H9 (cell line): Measurements from ENCODE around the gene DPYSL5. TPM values are rescaled to one million over a fixed set of nuclear protein-coding genes. Genes with fewer than 3 reads are reported as not detected.

Experiments
- DNase-seq: peaks from one replicate; pipeline ENCODE4 v3.0.0-alpha.2; 2017
- H2AFZ ChIP-seq: one replicate; pipeline ENCODE4 v1.6.1; 2013; ENCODE audit warnings: mild to moderate bottlenecking, low read length, control low read depth, moderate library complexity
- H2AK5ac ChIP-seq: 2 replicates; pipeline ENCODE4 v1.6.1; 2013; ENCODE audit warnings: low read length, control low read depth, mixed read lengths; ENCODE audit not compliant: insufficient read length
- H2BK120ac ChIP-seq: one replicate; pipeline ENCODE4 v1.6.1; 2013; ENCODE audit warnings: low read depth, mild to moderate bottlenecking, low read length, control low read depth, inconsistent platforms; ENCODE audit not compliant: poor library complexity, severe bottlenecking
- H2BK12ac ChIP-seq: 2 replicates; pipeline ENCODE4 v1.6.1; 2013; ENCODE audit warnings: low read length, control low read depth, mixed read lengths, low read depth; ENCODE audit not compliant: insufficient read length
- H2BK15ac ChIP-seq: 2 replicates; pipeline ENCODE4 v1.6.1; 2013; ENCODE audit warnings: low read depth, low read length, control low read depth
- H2BK20ac ChIP-seq: one replicate; pipeline ENCODE4 v1.6.1; 2013; ENCODE audit warnings: low read depth, mild to moderate bottlenecking, low read length, control low read depth, inconsistent platforms; ENCODE audit not compliant: poor library complexity, severe bottlenecking
- H2BK5ac ChIP-seq: 2 replicates; pipeline ENCODE4 v1.6.1; 2013; ENCODE audit warnings: low read length, control low read depth, mixed read lengths; ENCODE audit not compliant: insufficient read length
- H3K14ac ChIP-seq: 2 replicates; pipeline ENCODE4 v1.6.1; 2013; ENCODE audit warnings: low read length, control low read depth; ENCODE audit not compliant: insufficient read depth
- H3K18ac ChIP-seq: 2 replicates; pipeline ENCODE4 v1.6.1; 2013; ENCODE audit warnings: low read depth, mild to moderate bottlenecking, mixed read lengths, low read length, control low read depth; ENCODE audit not compliant: insufficient read length
- H3K23ac ChIP-seq: 2 replicates; pipeline ENCODE4 v1.6.1; 2013; ENCODE audit warnings: low read length, control low read depth, mixed read lengths, low read depth; ENCODE audit not compliant: insufficient read length
- H3K23me2 ChIP-seq: 2 replicates; pipeline ENCODE4 v1.6.1; 2013; ENCODE audit warnings: low read depth, mild to moderate bottlenecking, mixed read lengths, low read length, control low read depth; ENCODE audit not compliant: insufficient read length, poor library complexity, severe bottlenecking
- H3K27ac ChIP-seq: 2 replicates; pipeline ENCODE4 v1.5.1; 2013; ENCODE audit warnings: low read length, control low read depth, mixed read lengths, low read depth; ENCODE audit not compliant: insufficient read length
- H3K27me3 ChIP-seq: 2 replicates; pipeline ENCODE4 v1.6.1; 2013; ENCODE audit warnings: low read length, control low read depth, inconsistent platforms; ENCODE audit not compliant: insufficient read depth
- H3K4ac ChIP-seq: 2 replicates; pipeline ENCODE4 v1.6.1; 2013; ENCODE audit warnings: low read depth, mild to moderate bottlenecking, control low read depth, inconsistent platforms, low read length, moderate library complexity
- H3K4me1 ChIP-seq: 2 replicates; pipeline ENCODE4 v1.6.1; 2013; ENCODE audit warnings: low read length, control low read depth, inconsistent platforms; ENCODE audit not compliant: insufficient read depth
- H3K4me2 ChIP-seq: 2 replicates; pipeline ENCODE4 v1.6.1; 2013; ENCODE audit warnings: low read length, control low read depth, mixed read lengths; ENCODE audit not compliant: insufficient read length, insufficient read depth
- H3K56ac ChIP-seq: 2 replicates; pipeline ENCODE4 v1.6.1; 2013; ENCODE audit warnings: low read depth, mild to moderate bottlenecking, mixed read lengths, low read length, control low read depth; ENCODE audit not compliant: insufficient read length
- H3K79me1 ChIP-seq: 2 replicates; pipeline ENCODE4 v1.6.1; 2013; ENCODE audit warnings: low read depth, mild to moderate bottlenecking, moderate library complexity, low read length, control low read depth, inconsistent platforms; ENCODE audit not compliant: insufficient read depth, poor library complexity, severe bottlenecking
- H3K79me2 ChIP-seq: 2 replicates; pipeline ENCODE4 v1.6.1; 2013; ENCODE audit warnings: low read length, control low read depth, inconsistent platforms; ENCODE audit not compliant: insufficient read depth
- H3K9ac ChIP-seq: 2 replicates; pipeline ENCODE4 v1.6.1; 2013; ENCODE audit warnings: low read length, control low read depth, mixed read lengths; ENCODE audit not compliant: insufficient read length; ENCODE audit errors: extremely low read depth
- H3K9me3 ChIP-seq: one replicate; pipeline ENCODE4 v1.6.1; 2013; ENCODE audit warnings: low read depth, low read length, inconsistent platforms; ENCODE audit not compliant: control insufficient read depth
- H3T11ph ChIP-seq: one replicate; pipeline ENCODE4 v1.6.1; 2013; ENCODE audit warnings: mild to moderate bottlenecking, low read length, control low read depth, inconsistent platforms
- H4K20me1 ChIP-seq: one replicate; pipeline ENCODE4 v1.6.1; 2013; ENCODE audit not compliant: control insufficient read depth, insufficient read length, insufficient read depth
- H4K5ac ChIP-seq: 2 replicates; pipeline ENCODE4 v1.6.1; 2013; ENCODE audit warnings: low read depth, mild to moderate bottlenecking, mixed read lengths, low read length, control low read depth; ENCODE audit not compliant: insufficient read length
- H4K8ac ChIP-seq: replicated peaks from 2 replicates; pipeline ENCODE4 v1.6.1; 2013; ENCODE audit warnings: low read length, control low read depth, mixed read lengths, low read depth; ENCODE audit not compliant: insufficient read length
- H4K91ac ChIP-seq: 2 replicates; pipeline ENCODE4 v1.6.1; 2013; ENCODE audit warnings: low read depth, mild to moderate bottlenecking, moderate library complexity, mixed read lengths, low read length, control low read depth; ENCODE audit not compliant: insufficient read length
- H3K27ac Mint-ChIP-seq, 3 experiments: 2 replicates in 2 of 3; 3 replicates in 1 of 3; pipeline ENCODE4 v1.8.0; 2020 to 2021; ENCODE audit warnings: mixed read lengths in 3 of 3, mild to moderate bottlenecking in 1 of 3, moderate library complexity in 1 of 3
- H3K27me3 Mint-ChIP-seq: 2 replicates; pipeline ENCODE4 v1.8.0; 2021; ENCODE audit warnings: low read depth, mild to moderate bottlenecking, moderate library complexity, mixed read lengths
- H3K36me3 Mint-ChIP-seq, 3 experiments: 2 replicates in 2 of 3; 3 replicates in 1 of 3; pipeline ENCODE4 v1.8.0; 2020 to 2021; ENCODE audit warnings: low read depth in 3 of 3, mixed read lengths in 3 of 3; ENCODE audit not compliant: insufficient read depth in 1 of 3
- H3K4me1 Mint-ChIP-seq, 2 experiments: 2 replicates each; pipeline ENCODE4 v1.8.0; 2020; ENCODE audit warnings: mixed read lengths in 2 of 2
- H3K4me3 Mint-ChIP-seq, 2 experiments: 2 replicates in 1 of 2; 3 replicates in 1 of 2; pipeline ENCODE4 v1.8.0; 2020 to 2021; ENCODE audit warnings: mild to moderate bottlenecking in 2 of 2, mixed read lengths in 2 of 2, moderate library complexity in 1 of 2
- H3K9me3 Mint-ChIP-seq, 2 experiments: 2 replicates in 1 of 2; 3 replicates in 1 of 2; pipeline ENCODE4 v1.8.0; 2020; ENCODE audit warnings: mild to moderate bottlenecking in 2 of 2, mixed read lengths in 2 of 2, moderate library complexity in 1 of 2
- WGBS: extraction: QIAGEN DNeasy Blood & Tissue Kit; methylation state at CpG from one replicate; pipeline ENCODE4 v1.1.7; 2013; ENCODE audit warnings: missing lambda C conversion rate, low lambda C conversion rate, mixed read lengths; ENCODE audit not compliant: insufficient read length; ENCODE audit errors: extremely low coverage; 5-methylcytosine and 5-hydroxymethylcytosine counted together
- total RNA-seq: library from RNA; stranded (reverse); gene quantifications from 2 replicates; pipeline ENCODE4 v1.2.1, GENCODE V29; 2021
- TF ChIP-seq, protein P1 (sequence below): fragments of 200-600 bp; sonication (generic); conservative IDR thresholded peaks from 3 replicates; pipeline ENCODE4 v1.8.0; 2021; ENCODE audit warnings: antibody characterized with exemption, mild to moderate bottlenecking

The DPYSL5 gene
- total RNA-seq, 1 experiment from 2014 or later, result 6.4 TPM

DNA sequence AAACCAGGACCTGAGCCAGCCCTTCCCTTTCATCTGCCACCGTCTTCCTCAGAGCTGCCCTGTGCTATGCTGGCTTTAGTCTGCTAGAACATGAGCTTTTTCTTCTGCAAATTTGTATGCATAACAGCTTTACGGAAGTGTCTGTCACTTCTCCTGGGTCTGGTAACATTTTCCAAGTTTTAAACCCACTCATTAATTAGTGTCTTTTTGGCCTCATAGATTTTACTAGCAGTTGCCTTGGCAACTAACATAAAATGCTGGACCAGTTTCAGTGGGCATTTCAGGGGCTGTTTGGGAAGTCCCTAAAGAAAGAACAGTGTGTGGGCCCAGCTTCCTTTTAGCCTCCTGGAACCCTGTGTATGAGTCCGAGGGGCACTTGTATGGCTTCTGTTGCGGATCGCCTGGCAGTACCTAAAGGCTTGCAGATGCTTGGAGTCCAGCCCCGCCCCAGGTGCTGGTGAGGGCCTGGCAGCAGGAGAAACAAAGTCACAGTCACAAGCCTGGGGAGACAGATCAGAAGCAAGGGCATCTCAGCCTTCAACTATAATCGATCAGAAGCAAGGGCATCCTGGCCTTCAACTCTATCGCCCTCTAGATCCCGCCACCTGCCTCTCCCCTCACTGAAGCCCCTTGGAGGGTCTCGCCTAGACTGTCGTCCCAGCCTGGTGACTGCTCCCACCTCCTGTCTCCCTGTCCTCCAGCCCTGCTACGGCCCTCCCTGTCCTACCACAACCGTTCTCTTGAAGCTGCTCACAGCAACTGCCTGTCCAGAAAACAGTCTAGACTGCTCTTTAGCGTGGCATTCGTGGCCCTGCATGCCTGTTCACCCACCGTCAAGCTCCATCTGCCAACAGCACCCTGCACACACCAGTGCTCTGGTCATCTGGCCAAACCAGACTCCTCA, 85.8 kb downstream of the DPYSL5 start:
- Histone ChIP-seq H3K18ac (no peak overlapping the region), H2BK20ac (no peak overlapping the region), H3K14ac (no peak overlapping the region), H2BK120ac (no peak overlapping the region), H3K23ac (no peak overlapping the region), H2AFZ (no peak overlapping the region), H4K91ac (no peak overlapping the region), H3K79me1 (no peaks in the 10 kb centered on the region), H3K56ac (no peak overlapping the region), H3K9me3 (no peaks in the 10 kb centered on the region), H3K27me3 (no peaks in the 10 kb centered on the region), H3K9ac (no peak overlapping the region), H3K4me2 (no peak overlapping the region), H3K27ac (no peak overlapping the region), H3T11ph (no peak overlapping the region), H2AK5ac (no peak overlapping the region), H2BK15ac (no peak overlapping the region), H4K20me1 (no peaks in the 10 kb centered on the region), H2BK5ac (no peak overlapping the region), H2BK12ac (no peak overlapping the region), H3K23me2 (no peaks in the 10 kb centered on the region), H3K79me2 (no peaks in the 10 kb centered on the region), H4K5ac (no peak overlapping the region), H3K4me1 (no peaks in the 10 kb centered on the region), H3K4ac (no peak overlapping the region), H4K8ac (no peak overlapping the region)
- H3K4me1 Mint-ChIP-seq, result peaks cover 4 to 5% of the 10 kb centered on the region in 2 experiments; a peak in 3 of 4 replicates
- peak overlapping the region in 2 of 3 experiments; percentile 55 to 68; a peak in 1 of 7 replicates for H3K27ac Mint-ChIP-seq
- H3K27me3 Mint-ChIP-seq, result peaks cover 10% of the 10 kb centered on the region
- TF ChIP-seq, protein P1, sequence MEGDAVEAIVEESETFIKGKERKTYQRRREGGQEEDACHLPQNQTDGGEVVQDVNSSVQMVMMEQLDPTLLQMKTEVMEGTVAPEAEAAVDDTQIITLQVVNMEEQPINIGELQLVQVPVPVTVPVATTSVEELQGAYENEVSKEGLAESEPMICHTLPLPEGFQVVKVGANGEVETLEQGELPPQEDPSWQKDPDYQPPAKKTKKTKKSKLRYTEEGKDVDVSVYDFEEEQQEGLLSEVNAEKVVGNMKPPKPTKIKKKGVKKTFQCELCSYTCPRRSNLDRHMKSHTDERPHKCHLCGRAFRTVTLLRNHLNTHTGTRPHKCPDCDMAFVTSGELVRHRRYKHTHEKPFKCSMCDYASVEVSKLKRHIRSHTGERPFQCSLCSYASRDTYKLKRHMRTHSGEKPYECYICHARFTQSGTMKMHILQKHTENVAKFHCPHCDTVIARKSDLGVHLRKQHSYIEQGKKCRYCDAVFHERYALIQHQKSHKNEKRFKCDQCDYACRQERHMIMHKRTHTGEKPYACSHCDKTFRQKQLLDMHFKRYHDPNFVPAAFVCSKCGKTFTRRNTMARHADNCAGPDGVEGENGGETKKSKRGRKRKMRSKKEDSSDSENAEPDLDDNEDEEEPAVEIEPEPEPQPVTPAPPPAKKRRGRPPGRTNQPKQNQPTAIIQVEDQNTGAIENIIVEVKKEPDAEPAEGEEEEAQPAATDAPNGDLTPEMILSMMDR, result 0 out of 3 replicates have a peak, but pooled peaks have one; percentile 13
- peaks cover 0 to 6% (median 0%) of the 10 kb centered on the region in 3 experiments; a peak in 2 of 7 replicates for H3K36me3 Mint-ChIP-seq
- no peaks in the 10 kb centered on the region for H3K9me3 Mint-ChIP-seq
- DNase-seq, result no peak
- no peak overlapping the region for H3K4me3 Mint-ChIP-seq
- WGBS, result no CpG with 5 or more reads among the region's 16 CpGs
